Activated CD8-positive, alpha-beta memory T cell treated with anti-CD3 and anti-CD28 coated beads, Interleukin-2, amount 10 ng/mL, durations not matched to agents 7 days and 5 days (primary cell): Measurements from ENCODE around the gene CD81. TPM values are rescaled to one million over a fixed set of nuclear protein-coding genes. Genes with fewer than 3 reads are reported as not detected.

Experiments used
- total RNA-seq, 2 experiments: library from RNA; stranded (reverse); gene quantifications; one replicate each; pipeline ENCODE4 v1.2.3, GENCODE V29; 2021

CD81 gene
- total RNA-seq, 2 experiments from 2014 or later = 162 to 192 TPM

Other genes with a start within 250 kb of the CD81 start
- gene IGF2, start 237.9 kb upstream of the CD81 start, total RNA-seq = under 1 TPM in 1 of 2 experiments, not detected in 1; 0.91 TPM
- not detected for gene INS, start 216.1 kb upstream of the CD81 start, total RNA-seq
- gene TH, start 205.5 kb upstream of the CD81 start, total RNA-seq = not detected
- gene ASCL2, start 106.7 kb upstream of the CD81 start, total RNA-seq = under 1 TPM; 0.12 to 0.15 TPM
- 10 to 100 TPM; 28.3 to 49.2 TPM for gene C11orf21, start 75.4 kb upstream of the CD81 start, total RNA-seq
- gene TSPAN32, start 75.3 kb upstream of the CD81 start, total RNA-seq = 10 to 100 TPM; 20.5 to 41.4 TPM
- gene TSSC4, start 23.4 kb downstream of the CD81 start, total RNA-seq = 10 to 100 TPM; 48.4 to 52.1 TPM
- not detected for gene TRPM5, start 67.2 kb downstream of the CD81 start, total RNA-seq
- gene KCNQ1, start 67.7 kb downstream of the CD81 start, total RNA-seq = 1 to 10 TPM; 4.3 to 9.2 TPM